Type B pancreatic cell (in vitro differentiated cells): Measurements from ENCODE around the gene CASZ1. TPM values are rescaled to one million over a fixed set of nuclear protein-coding genes. Genes with fewer than 3 reads are reported as not detected.
A peak's percentile ranks its signal among the peaks of the same experiment; 100 is the strongest.

ENCODE experiments used
- DNase-seq: peaks from one replicate; pipeline ENCODE4 v3.0.0; 2021; ENCODE audit warnings: mixed read lengths; ENCODE audit not compliant: unreplicated experiment; ENCODE audit errors: extremely low spot score
- H3K27ac Mint-ChIP-seq: 2 replicates; pipeline ENCODE4 v1.8.0; 2021; ENCODE audit warnings: mild to moderate bottlenecking, mixed read lengths
- H3K27me3 Mint-ChIP-seq: 2 replicates; pipeline ENCODE4 v1.8.0; 2021; ENCODE audit warnings: mixed read lengths
- H3K36me3 Mint-ChIP-seq: 2 replicates; pipeline ENCODE4 v1.8.0; 2021; ENCODE audit warnings: mixed read lengths
- H3K4me1 Mint-ChIP-seq: one replicate; pipeline ENCODE4 v1.8.0; 2021; ENCODE audit warnings: mixed read lengths; ENCODE audit not compliant: unreplicated experiment
- H3K4me3 Mint-ChIP-seq: 2 replicates; pipeline ENCODE4 v1.8.0; 2021; ENCODE audit warnings: mild to moderate bottlenecking, mixed read lengths
- H3K9me3 Mint-ChIP-seq: 2 replicates; pipeline ENCODE4 v1.8.0; 2021; ENCODE audit warnings: mixed read lengths
- CTCF ChIP-seq: fragments of 200-600 bp; sonication (generic); conservative IDR thresholded peaks from 2 replicates; pipeline ENCODE4 v1.5.0; 2021; ENCODE audit warnings: antibody characterized with exemption, mild to moderate bottlenecking
- total RNA-seq: library from RNA; stranded (reverse); gene quantifications from 2 replicates; pipeline ENCODE4 v1.2.1, GENCODE V29; 2021; ENCODE audit warnings: low replicate concordance

CASZ1 gene
- total RNA-seq, 1 donor from 2014 or later = 15.7 TPM

GRCh38 chr1:10755970-10756521 lies 40.4 kb downstream of the CASZ1 start:
- Mint-ChIP-seq H3K36me3 (no peaks in the 10 kb centered on the region), H3K4me1 (peaks cover 12% of the 10 kb centered on the region), H3K4me3 (no peak overlapping the region), H3K27me3 (peaks cover 4% of the 10 kb centered on the region), H3K27ac (no peak overlapping the region), H3K9me3 (no peaks in the 10 kb centered on the region)
- DNase-seq = no peak
- no peak for TF ChIP-seq CTCF

- H3K27ac Mint-ChIP-seq = no peak overlapping the region
- DNase-seq = no peak
Measured at GRCh38 chr1:10754568-10755329, 41.7 kb downstream of the CASZ1 start.

GRCh38 chr1:10753299-10753698 lies 43.1 kb downstream of the CASZ1 start:
- Mint-ChIP-seq H3K4me3 (no peak overlapping the region), H3K9me3 (no peaks in the 10 kb centered on the region), H3K27me3 (peaks cover 4% of the 10 kb centered on the region), H3K36me3 (no peaks in the 10 kb centered on the region), H3K27ac (no peak overlapping the region), H3K4me1 (peaks cover 6% of the 10 kb centered on the region)
- TF ChIP-seq CTCF = peak; percentile 52
- DNase-seq = no peak

More at GRCh38 chr1:10754568-10755329, 41.7 kb downstream of the CASZ1 start:
- no peak overlapping the region for H3K4me3 Mint-ChIP-seq
- no peak for TF ChIP-seq CTCF
- peaks cover 7% of the 10 kb centered on the region for H3K4me1 Mint-ChIP-seq
- no peaks in the 10 kb centered on the region for H3K36me3 Mint-ChIP-seq
- peaks cover 4% of the 10 kb centered on the region for H3K27me3 Mint-ChIP-seq
- H3K9me3 Mint-ChIP-seq = no peaks in the 10 kb centered on the region

- no peaks in the 10 kb centered on the region for H3K9me3 Mint-ChIP-seq
- H3K4me1 Mint-ChIP-seq = peaks cover 1% of the 10 kb centered on the region
- peaks cover 4% of the 10 kb centered on the region for H3K27me3 Mint-ChIP-seq
- TF ChIP-seq CTCF = no peak
- no peak overlapping the region for H3K27ac Mint-ChIP-seq
- no peak for DNase-seq
- H3K36me3 Mint-ChIP-seq = no peaks in the 10 kb centered on the region
- no peak overlapping the region for H3K4me3 Mint-ChIP-seq
Measured at GRCh38 chr1:10751561-10752085, 44.8 kb downstream of the CASZ1 start.

- H3K36me3 Mint-ChIP-seq = no peaks in the 10 kb centered on the region
- H3K9me3 Mint-ChIP-seq = no peaks in the 10 kb centered on the region
- DNase-seq = no peak
- H3K27ac Mint-ChIP-seq = no peak overlapping the region
- TF ChIP-seq CTCF = no peak
- H3K27me3 Mint-ChIP-seq = peaks cover 5% of the 10 kb centered on the region
- no peak overlapping the region for H3K4me3 Mint-ChIP-seq
- no peaks in the 10 kb centered on the region for H3K4me1 Mint-ChIP-seq
Measured at GRCh38 chr1:10751160-10751559, 45.3 kb downstream of the CASZ1 start.
